Dermis microvascular lymphatic vessel endothelial cell (primary cell): ENCODE data around the gene ZSCAN4. TPM values are rescaled to one million over a fixed set of nuclear protein-coding genes. Genes with fewer than 3 reads are reported as not detected.

ENCODE experiments used
- DNase-seq, 2 donors: peaks; one replicate each; pipeline versions ENCODE4 v3.0.0 to v3.0.0-alpha.2; 2010; ENCODE audit warnings: low read depth in 2 of 2
- total RNA-seq: library from RNA; depleted of rRNA; stranded (reverse); fragments of >200 nt; gene quantifications from 2 replicates; pipeline ENCODE4 v1.2.1, GENCODE V29; 2014

Gene ZSCAN4
- total RNA-seq, result not detected in 2 replicates

GRCh38 chr19:57668635-57669034 lies at the start of gene ZSCAN4:
Gene ZSCAN4 (plus strand): TSS chr19:57668935. CDS start chr19:57676146, 7,211 bp downstream.
- no peak for DNase-seq

- no peak for DNase-seq
These were observed 47.9 kb upstream of the ZSCAN4 start for GRCh38 chr19:57620673-57621348.

- DNase-seq, result no peak
These were observed 45.6 kb upstream of the ZSCAN4 start for GRCh38 chr19:57623091-57623490.

GRCh38 chr19:57632987-57633831 lies 35.5 kb upstream of the ZSCAN4 start, which contains the start of gene ZNF211:
Gene ZNF211 (plus strand): TSS chr19:57633168. CDS start chr19:57633347, 179 bp downstream.
- DNase-seq, result peak; percentile 86 to 94

- no peak for DNase-seq
These were observed 35.0 kb upstream of the ZSCAN4 start for GRCh38 chr19:57633832-57634131.

GRCh38 chr19:57637379-57637778 lies 31.4 kb upstream of the ZSCAN4 start:
- DNase-seq, result no peak

- no peak for DNase-seq
These were observed 27.0 kb upstream of the ZSCAN4 start for GRCh38 chr19:57641715-57642234.

- DNase-seq, result no peak
These were observed 26.2 kb upstream of the ZSCAN4 start for GRCh38 chr19:57642396-57643046.

- no peak for DNase-seq
These were observed 25.0 kb upstream of the ZSCAN4 start for GRCh38 chr19:57643734-57644133.

GRCh38 chr19:57648331-57649003 lies 20.3 kb upstream of the ZSCAN4 start:
- DNase-seq, result no peak

GRCh38 chr19:57651654-57651996 lies 17.1 kb upstream of the ZSCAN4 start:
- DNase-seq, result no peak

- DNase-seq, result no peak
These were observed 15.0 kb upstream of the ZSCAN4 start for GRCh38 chr19:57653689-57654088.

GRCh38 chr19:57655443-57655842 lies 13.3 kb upstream of the ZSCAN4 start:
- no peak for DNase-seq

GRCh38 chr19:57656346-57656745 lies 12.4 kb upstream of the ZSCAN4 start:
- no peak for DNase-seq

- DNase-seq, result peak in 1 of 2 donors; percentile 46
These were observed 4.2 kb upstream of the ZSCAN4 start for GRCh38 chr19:57664269-57665127.

GRCh38 chr19:57665261-57665806 lies 3.4 kb upstream of the ZSCAN4 start:
- DNase-seq, result no peak

GRCh38 chr19:57667228-57667627 lies 1.5 kb upstream of the ZSCAN4 start:
- no peak for DNase-seq

GRCh38 chr19:57671124-57671895 lies 2.6 kb downstream of the ZSCAN4 start:
- no peak for DNase-seq

GRCh38 chr19:57672466-57672865 lies 3.7 kb downstream of the ZSCAN4 start:
- no peak for DNase-seq

- no peak for DNase-seq
These were observed 7.1 kb downstream of the ZSCAN4 start for GRCh38 chr19:57675881-57676280.
